ENCODE measurements around the gene ATP1A4. TPM values are rescaled to one million over a fixed set of nuclear protein-coding genes. Genes with fewer than 3 reads are reported as not detected.

Gene ATP1A4
- total and polyA plus RNA-seq, 10 of the 15 experiments (the other 5 are each of a cell fraction or from before 2014, with no cell fraction given), result 0.31 to 1.0 (median 0.54) TPM

DNA sequence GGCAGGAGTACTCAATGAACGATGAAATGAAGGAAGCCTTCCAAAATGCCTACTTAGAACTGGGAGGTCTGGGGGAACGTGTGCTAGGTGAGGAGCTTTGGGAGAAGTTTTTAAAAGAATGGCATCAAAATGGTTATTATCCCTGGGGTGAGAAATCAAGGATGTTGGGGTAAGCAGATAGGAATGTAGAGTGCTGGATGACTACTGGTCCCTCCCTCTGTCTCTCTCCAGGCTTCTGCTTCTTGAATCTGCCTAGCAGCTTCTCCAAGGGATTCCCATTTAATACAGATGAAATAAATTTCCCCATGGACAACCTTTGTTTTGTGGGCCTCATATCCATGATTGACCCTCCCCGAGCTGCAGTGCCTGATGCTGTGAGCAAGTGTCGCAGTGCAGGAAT, 20.0 kb downstream of the ATP1A4 start (continued):
- TF ChIP-seq CUX1 (IDR thresholded peaks at IDR 0.05; ENCODE audit: insufficient replicate concordance, low read depth, low read length) (no peak), ZBTB33 (IDR thresholded peaks at IDR 0.05) (no peak), TARDBP (IDR thresholded peaks at IDR 0.05; ENCODE audit: borderline replicate concordance) (no peak), PRDM15 (CRISPR knock-in tag; IDR thresholded peaks at IDR 0.05) (no peak), ZZZ3 (IDR thresholded peaks at IDR 0.05; ENCODE audit: control insufficient read depth, insufficient read length, low read depth) (no peak)
